Spleen (tissue), 11 donors: Measurements from ENCODE around the gene THRA. TPM values are rescaled to one million over a fixed set of nuclear protein-coding genes. Genes with fewer than 3 reads are reported as not detected.

Experiments
- DNase-seq: peaks from one replicate; pipeline ENCODE4 v3.0.0-alpha.2; 2020
- H3K27ac ChIP-seq, 8 donors: fragments of 200-600 bp; sonication (generic) in 7 of 8; 1 replicate in 4 of 8; 2 replicates in 4 of 8; pipeline versions ENCODE4 v1.5.0 to v1.8.0; 2016 to 2021; ENCODE audit warnings: inconsistent platforms in 4 of 8, mild to moderate bottlenecking in 4 of 8, moderate library complexity in 1 of 8
- H3K27me3 ChIP-seq, 7 donors: fragments of 200-600 bp; sonication (generic) in 6 of 7; replicated peaks in 1 of 7; 1 replicate in 4 of 7; 2 replicates in 3 of 7; pipeline versions ENCODE4 v1.5.0 to v1.8.0; 2016 to 2021; ENCODE audit warnings: inconsistent platforms in 3 of 7, mild to moderate bottlenecking in 1 of 7
- H3K36me3 ChIP-seq, 6 donors: fragments of 200-600 bp; sonication (generic) in 5 of 6; 1 replicate in 4 of 6; 2 replicates in 2 of 6; pipeline versions ENCODE4 v1.5.0 to v1.8.0; 2016 to 2021; ENCODE audit warnings: inconsistent platforms in 2 of 6
- H3K4me1 ChIP-seq, 6 donors: fragments of 200-600 bp; sonication (generic) in 5 of 6; 1 replicate in 3 of 6; 2 replicates in 3 of 6; pipeline versions ENCODE4 v1.5.0 to v1.8.0; 2016 to 2021; ENCODE audit warnings: inconsistent platforms in 3 of 6
- H3K4me3 ChIP-seq, 8 donors: fragments of 200-600 bp; sonication (generic) in 7 of 8; 1 replicate in 4 of 8; 2 replicates in 4 of 8; pipeline versions ENCODE4 v1.5.0 to v1.8.0; 2016 to 2021; ENCODE audit warnings: inconsistent platforms in 4 of 8, mild to moderate bottlenecking in 4 of 8, moderate library complexity in 2 of 8
- H3K9me3 ChIP-seq, 8 donors: fragments of 200-600 bp; sonication (generic) in 7 of 8; 1 replicate in 4 of 8; 2 replicates in 4 of 8; pipeline versions ENCODE4 v1.5.0 to v1.8.0; 2016 to 2021; ENCODE audit warnings: inconsistent platforms in 4 of 8
- POLR2A ChIP-seq, 3 donors: fragments of 450-650 bp; IDR thresholded peaks; one replicate each; pipeline ENCODE4 v1.5.1; 2017; ENCODE audit warnings: antibody characterized with exemption in 3 of 3, mild to moderate bottlenecking in 1 of 3
- POLR2AphosphoS5 ChIP-seq, 3 donors: sonication (generic); formaldehyde crosslinking; IDR thresholded peaks; one replicate each; pipeline ENCODE4 v1.5.1; 2017; ENCODE audit warnings: antibody characterized with exemption in 3 of 3
- WGBS, 5 donors: extraction: QIAGEN DNeasy Blood & Tissue Kit in 3 of 5; methylation state at CpG; one replicate each; pipeline versions ENCODE4 v1.1.5 to v1.1.7; 2013 to 2018; 5-methylcytosine and 5-hydroxymethylcytosine counted together
- intact Hi-C: fragments of 100-400 bp; cut with DNase I; formaldehyde crosslinking; loops from one replicate; pipeline ENCODE4 v1.15.0; 2023; ENCODE audit warnings: low total_unique reads
- polyA plus RNA-seq, 3 donors: library from polyadenylated mRNA; stranded (reverse); fragments of 200-250 nt; gene quantifications; one replicate each; pipeline ENCODE4 v1.2.1, GENCODE V29; 2013
- total RNA-seq, 7 donors: library from RNA; depleted of rRNA in 3 of 7; stranded (reverse); fragments of >200 nt in 3 of 7; fragmentation: NEBNext Ultra II Directional in 4 of 7; extraction: Animal tissue kit (Norgen Biotek cat#: 25700) in 4 of 7; gene quantifications; one replicate each; pipeline versions ENCODE4 v1.1.0 to v1.2.1, GENCODE V29; 2016 to 2021
- TF ChIP-seq, protein P1 (sequence below), 11 experiments: fragments of 200-600 bp in 7 of 11; fragments of 450-650 bp in 4 of 11; sonication (generic) in 4 of 11; IDR thresholded peaks in 8 of 11; conservative IDR thresholded peaks in 3 of 11; 1 replicate in 7 of 11; 2 replicates in 4 of 11; pipeline versions ENCODE4 v1.4.0 to v1.8.0; 2016 to 2021; ENCODE audit warnings: antibody characterized with exemption in 11 of 11, inconsistent platforms in 4 of 11, mild to moderate bottlenecking in 1 of 11
- donor health status: healthy with polysubstance abuse.
- donor health status: DM: no; HTN: no; CAD: no; lungs with moderate emphysema.
- donor health status: DM: no; HTN: no; CAD: no.
- donor health status: Bipolar disorder and iron deficiency.
- donor health status: healthy.
- donor health status: DM: no; HTN: no; CAD: no.
- donor health status: DM: yes; HTN: yes; CAD: no.

The THRA gene
- total and polyA plus RNA-seq, 10 donors: 3.9 to 36.1 (median 16.9) TPM

DNA sequence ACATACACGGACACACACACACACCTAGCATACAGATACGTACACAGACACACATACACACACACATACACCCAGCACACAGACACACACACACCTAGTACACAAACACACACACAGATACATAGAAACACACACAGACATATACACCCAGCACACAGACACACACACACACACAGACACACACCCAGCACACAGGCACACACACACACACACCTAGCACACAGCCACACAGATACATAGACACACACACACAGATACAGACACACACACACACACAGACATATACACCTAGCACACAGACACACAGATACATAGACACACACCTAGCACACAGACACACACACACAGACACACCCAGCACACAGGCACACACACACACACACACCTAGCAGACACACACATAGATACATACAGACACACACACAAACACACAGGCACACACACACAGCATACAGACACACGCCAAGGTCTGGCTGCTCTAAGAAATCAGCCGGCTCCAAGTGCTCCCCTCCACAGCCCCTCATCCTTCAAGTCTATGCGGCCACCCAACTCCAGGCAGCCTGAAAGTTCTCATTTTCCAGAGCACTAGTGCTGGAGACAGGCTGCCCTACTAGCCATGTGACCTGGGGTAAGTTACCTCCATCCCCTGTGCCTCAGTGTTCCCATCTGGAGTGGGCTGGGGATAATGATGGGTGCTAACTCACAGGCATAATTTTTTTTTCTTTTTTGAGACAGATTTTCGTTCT lies 24.5 kb downstream of the THRA start:
- WGBS, 5 donors: 82 to 95% (median 92%) methylated on average over 6 of the region's 6 CpGs
- TF ChIP-seq POLR2A (IDR thresholded peaks at IDR 0.05) (no peak), POLR2AphosphoS5 (IDR thresholded peaks at IDR 0.05) (no peak)
- TF ChIP-seq, protein P1, sequence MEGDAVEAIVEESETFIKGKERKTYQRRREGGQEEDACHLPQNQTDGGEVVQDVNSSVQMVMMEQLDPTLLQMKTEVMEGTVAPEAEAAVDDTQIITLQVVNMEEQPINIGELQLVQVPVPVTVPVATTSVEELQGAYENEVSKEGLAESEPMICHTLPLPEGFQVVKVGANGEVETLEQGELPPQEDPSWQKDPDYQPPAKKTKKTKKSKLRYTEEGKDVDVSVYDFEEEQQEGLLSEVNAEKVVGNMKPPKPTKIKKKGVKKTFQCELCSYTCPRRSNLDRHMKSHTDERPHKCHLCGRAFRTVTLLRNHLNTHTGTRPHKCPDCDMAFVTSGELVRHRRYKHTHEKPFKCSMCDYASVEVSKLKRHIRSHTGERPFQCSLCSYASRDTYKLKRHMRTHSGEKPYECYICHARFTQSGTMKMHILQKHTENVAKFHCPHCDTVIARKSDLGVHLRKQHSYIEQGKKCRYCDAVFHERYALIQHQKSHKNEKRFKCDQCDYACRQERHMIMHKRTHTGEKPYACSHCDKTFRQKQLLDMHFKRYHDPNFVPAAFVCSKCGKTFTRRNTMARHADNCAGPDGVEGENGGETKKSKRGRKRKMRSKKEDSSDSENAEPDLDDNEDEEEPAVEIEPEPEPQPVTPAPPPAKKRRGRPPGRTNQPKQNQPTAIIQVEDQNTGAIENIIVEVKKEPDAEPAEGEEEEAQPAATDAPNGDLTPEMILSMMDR (IDR thresholded peaks at IDR 0.05 in 8 of 11, conservative IDR thresholded peaks at IDR 0.05 in 3 of 11): no peak
- intact Hi-C loops: no loop called here
- Histone ChIP-seq H3K4me3 (no peak overlapping the region), H3K36me3 (peaks cover 0 to 92% (median 51%) of the 10 kb centered on the region in 6 donors), H3K4me1 (peaks cover 0 to 28% (median 7%) of the 10 kb centered on the region in 6 donors), H3K27ac (peak overlapping the region in 2 of 8 donors; percentile 11), H3K9me3 (no peaks in the 10 kb centered on the region), H3K27me3 (no peaks in the 10 kb centered on the region)
- DNase-seq: no peak

DNA sequence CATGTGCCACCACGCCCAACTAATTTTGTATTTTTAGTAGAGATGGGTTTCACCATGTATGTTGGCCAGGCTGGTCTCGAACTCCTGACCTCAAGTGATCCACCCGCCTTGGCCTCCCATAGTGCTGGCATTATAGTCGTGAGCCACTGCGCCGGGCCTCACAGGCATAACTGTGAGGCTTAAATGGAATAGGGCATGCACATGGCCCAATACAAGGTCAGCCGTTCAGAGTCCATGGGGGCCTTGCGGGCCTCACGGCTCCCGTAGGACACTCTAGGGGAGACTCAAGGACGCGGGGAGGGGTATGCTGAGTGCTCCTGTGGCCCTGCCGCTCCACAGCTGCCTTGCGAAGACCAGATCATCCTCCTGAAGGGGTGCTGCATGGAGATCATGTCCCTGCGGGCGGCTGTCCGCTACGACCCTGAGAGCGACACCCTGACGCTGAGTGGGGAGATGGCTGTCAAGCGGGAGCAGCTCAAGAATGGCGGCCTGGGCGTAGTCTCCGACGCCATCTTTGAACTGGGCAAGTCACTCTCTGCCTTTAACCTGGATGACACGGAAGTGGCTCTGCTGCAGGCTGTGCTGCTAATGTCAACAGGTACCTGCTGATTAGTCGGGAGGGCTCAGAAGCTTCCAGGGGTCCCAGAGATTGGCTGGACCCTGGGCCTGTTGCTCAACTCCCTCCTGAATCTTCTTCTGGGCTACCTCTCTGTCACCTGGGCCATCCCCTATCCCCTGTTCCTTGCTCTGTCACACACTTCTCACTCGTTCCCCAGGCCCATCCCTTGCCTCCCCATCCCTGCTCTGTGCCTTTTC lies 25.3 kb downstream of the THRA start:
- TF ChIP-seq, protein P1 (IDR thresholded peaks at IDR 0.05 in 8 of 11, conservative IDR thresholded peaks at IDR 0.05 in 3 of 11): no peak
- no peak for TF ChIP-seq POLR2A (IDR thresholded peaks at IDR 0.05)
- no peak for TF ChIP-seq POLR2AphosphoS5 (IDR thresholded peaks at IDR 0.05)
- intact Hi-C loops: no loop called here
- Histone ChIP-seq H3K4me3 (no peak overlapping the region), H3K4me1 (peaks cover 0 to 34% (median 8%) of the 10 kb centered on the region in 6 donors), H3K27me3 (no peaks in the 10 kb centered on the region), H3K27ac (no peak overlapping the region), H3K9me3 (no peaks in the 10 kb centered on the region), H3K36me3 (peaks cover 0 to 100% (median 55%) of the 10 kb centered on the region in 6 donors)
- WGBS, 5 donors: 88 to 94% (median 93%) methylated on average over 11 to 28 of the region's 28 CpGs
- no peak for DNase-seq

DNA sequence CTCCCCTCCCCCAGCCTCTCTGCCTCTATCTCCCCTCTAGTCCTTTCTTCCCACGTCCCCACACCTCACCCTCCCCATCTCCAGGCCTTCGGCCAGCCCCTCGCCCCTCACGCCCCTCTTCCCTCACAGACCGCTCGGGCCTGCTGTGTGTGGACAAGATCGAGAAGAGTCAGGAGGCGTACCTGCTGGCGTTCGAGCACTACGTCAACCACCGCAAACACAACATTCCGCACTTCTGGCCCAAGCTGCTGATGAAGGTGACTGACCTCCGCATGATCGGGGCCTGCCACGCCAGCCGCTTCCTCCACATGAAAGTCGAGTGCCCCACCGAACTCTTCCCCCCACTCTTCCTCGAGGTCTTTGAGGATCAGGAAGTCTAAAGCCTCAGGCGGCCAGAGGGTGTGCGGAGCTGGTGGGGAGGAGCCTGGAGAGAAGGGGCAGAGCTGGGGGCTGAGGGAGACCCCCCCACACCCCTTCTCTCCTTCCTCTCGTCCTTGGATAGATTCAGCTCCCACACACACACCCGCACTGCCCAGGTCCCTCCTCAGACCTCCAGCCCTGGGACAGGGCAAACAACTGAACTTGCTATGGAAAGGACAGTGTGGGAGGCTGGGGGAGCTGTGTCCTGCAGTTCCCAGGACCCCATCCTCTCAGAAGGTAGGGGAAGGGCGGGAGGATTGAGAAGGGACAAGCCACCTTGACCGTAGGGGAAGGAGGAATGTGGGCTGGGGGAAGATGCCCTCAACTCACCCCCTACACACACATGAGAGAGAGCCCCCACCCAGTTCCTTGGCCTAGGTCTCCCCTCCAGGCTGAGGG lies 26.5 kb downstream of the THRA start:
- intact Hi-C loops: no loop called here
- H3K4me1 ChIP-seq: peaks cover 0 to 46% (median 14%) of the 10 kb centered on the region in 6 donors
- no peak for TF ChIP-seq POLR2AphosphoS5 (IDR thresholded peaks at IDR 0.05)
- no peak for TF ChIP-seq POLR2A (IDR thresholded peaks at IDR 0.05)
- TF ChIP-seq, protein P1 (IDR thresholded peaks at IDR 0.05 in 8 of 11, conservative IDR thresholded peaks at IDR 0.05 in 3 of 11): no peak
- 82 to 93% (median 85%) methylated on average over 26 of the region's 26 CpGs for WGBS, 5 donors
- H3K4me3 ChIP-seq: no peak overlapping the region
- no peak for DNase-seq
- peaks cover 0 to 100% (median 60%) of the 10 kb centered on the region in 6 donors for H3K36me3 ChIP-seq
- H3K9me3 ChIP-seq: no peaks in the 10 kb centered on the region
- H3K27me3 ChIP-seq: no peaks in the 10 kb centered on the region
- peak overlapping the region in 4 of 8 donors; percentile 33 to 55 (median 42) for H3K27ac ChIP-seq
